GM23248 (cell line): Measurements from ENCODE around the gene ISG20L2. TPM values are rescaled to one million over a fixed set of nuclear protein-coding genes. Genes with fewer than 3 reads are reported as not detected.

ENCODE experiments used
- DNase-seq: peaks from one replicate; pipeline ENCODE4 v3.0.0-alpha.2; 2015
- H2AFZ ChIP-seq: fragments of 200-600 bp; sonication (generic); 2 replicates; pipeline ENCODE4 v1.6.1; 2016; ENCODE audit warnings: antibody characterized with exemption
- H3F3A ChIP-seq: fragments of 200-600 bp; sonication (generic); 2 replicates; pipeline ENCODE4 v1.6.1; 2016; ENCODE audit warnings: mild to moderate bottlenecking, antibody characterized with exemption, mixed run types; ENCODE audit not compliant: insufficient read depth
- H3K27ac ChIP-seq: fragments of 200-600 bp; sonication (generic); 2 replicates; pipeline ENCODE4 v1.5.1; 2016; ENCODE audit warnings: mild to moderate bottlenecking
- H3K27me3 ChIP-seq: fragments of 200-600 bp; sonication (generic); replicated peaks from 2 replicates; pipeline ENCODE4 v1.6.1; 2016; ENCODE audit warnings: mild to moderate bottlenecking; ENCODE audit not compliant: insufficient read depth
- H3K36me3 ChIP-seq: fragments of 200-600 bp; sonication (generic); 2 replicates; pipeline ENCODE4 v1.6.1; 2016; ENCODE audit warnings: low read depth, mild to moderate bottlenecking
- H3K4me1 ChIP-seq: fragments of 200-600 bp; sonication (generic); 2 replicates; pipeline ENCODE4 v1.6.1; 2016; ENCODE audit warnings: mild to moderate bottlenecking; ENCODE audit not compliant: insufficient read depth
- H3K4me2 ChIP-seq: fragments of 200-600 bp; sonication (generic); one replicate; pipeline ENCODE4 v1.6.1; 2016; ENCODE audit warnings: mild to moderate bottlenecking; ENCODE audit not compliant: unreplicated experiment
- H3K4me3 ChIP-seq: fragments of 200-600 bp; sonication (generic); 2 replicates; pipeline ENCODE4 v1.5.1; 2016; ENCODE audit warnings: mild to moderate bottlenecking
- H3K79me2 ChIP-seq: fragments of 200-600 bp; sonication (generic); 2 replicates; pipeline ENCODE4 v1.6.1; 2016; ENCODE audit warnings: mild to moderate bottlenecking; ENCODE audit not compliant: insufficient read depth
- H3K9ac ChIP-seq: fragments of 200-600 bp; sonication (generic); 2 replicates; pipeline ENCODE4 v1.6.1; 2016; ENCODE audit warnings: mild to moderate bottlenecking
- H3K9me2 ChIP-seq: fragments of 200-600 bp; sonication (generic); 2 replicates; pipeline ENCODE4 v1.6.1; 2016; ENCODE audit warnings: mixed run types, mild to moderate bottlenecking, moderate library complexity; ENCODE audit not compliant: insufficient read depth
- H3K9me3 ChIP-seq: fragments of 200-600 bp; sonication (generic); one replicate; pipeline ENCODE4 v1.6.1; 2017; ENCODE audit warnings: low read depth
- H4K20me1 ChIP-seq: fragments of 200-600 bp; sonication (generic); 2 replicates; pipeline ENCODE4 v1.6.0; 2016; ENCODE audit not compliant: insufficient read depth
- EZH2 ChIP-seq: fragments of 200-600 bp; sonication (generic); IDR thresholded peaks from 2 replicates; pipeline ENCODE4 v1.6.1; 2018; ENCODE audit warnings: antibody characterized with exemption, mild to moderate bottlenecking; ENCODE audit not compliant: insufficient read depth, poor library complexity, severe bottlenecking
- EZH2phosphoT487 ChIP-seq: fragments of 200-600 bp; sonication (generic); IDR thresholded peaks from 2 replicates; pipeline ENCODE4 v1.6.1; 2018; ENCODE audit warnings: antibody characterized with exemption, moderate library complexity, mild to moderate bottlenecking, low read depth; ENCODE audit not compliant: insufficient read depth
- WGBS, 2 experiments: methylation state at CpG; one replicate each; pipeline ENCODE4 v1.1.6; 2015 to 2017; ENCODE audit warnings: low lambda C conversion rate in 2 of 2, low coverage in 1 of 2; ENCODE audit errors: missing lambda C conversion rate in 2 of 2; 5-methylcytosine and 5-hydroxymethylcytosine counted together
- in situ Hi-C: fragments of 300-500 bp; cut with MboI; formaldehyde crosslinking; loops from 2 replicates; pipeline ENCODE4 v1.15.0; 2020
- polyA plus RNA-seq: library from polyadenylated mRNA; unstranded; fragments of >200 nt; fragmentation: Nextera tagmentation; extraction: Ambion mirVana; gene quantifications from 2 replicates; pipeline ENCODE4 v1.2.1, GENCODE V29; 2016
- total RNA-seq: library from RNA; depleted of rRNA; stranded (reverse); fragments of >200 nt; shearing (Covaris generic); gene quantifications from 2 replicates; pipeline ENCODE4 v1.2.3, GENCODE V29; 2014

The ISG20L2 gene
- total and polyA plus RNA-seq, 2 experiments from 2014 or later: 10.4 to 17.8 TPM

- H3K4me3 ChIP-seq: no peak overlapping the region
- H3K4me2 ChIP-seq: no peak overlapping the region
- H3K9me3 ChIP-seq: no peaks in the 10 kb centered on the region
- in situ Hi-C loops: no loop called here
- H3K4me1 ChIP-seq: peaks cover 45% of the 10 kb centered on the region
- peaks cover 42% of the 10 kb centered on the region for H3F3A ChIP-seq
- no peaks in the 10 kb centered on the region for H3K9me2 ChIP-seq
- no peak overlapping the region for H2AFZ ChIP-seq
- no peaks in the 10 kb centered on the region for H3K27me3 ChIP-seq
- TF ChIP-seq EZH2phosphoT487: no peak
- no peak for TF ChIP-seq EZH2
- H3K36me3 ChIP-seq: 0 out of 2 replicates have a peak, but pooled peaks cover 10% of the 10 kb centered on the region
- no peak for DNase-seq
- H3K79me2 ChIP-seq: peaks cover 91% of the 10 kb centered on the region
- 75 to 76% methylated on average over 4 to 12 of the region's 12 CpGs for WGBS, 2 experiments
- H4K20me1 ChIP-seq: no peaks in the 10 kb centered on the region
- H3K9ac ChIP-seq: no peak overlapping the region
- no peak overlapping the region for H3K27ac ChIP-seq
These were observed 15.8 kb upstream of the ISG20L2 start for GRCh38 chr1:156744344-156744743.

- no peak overlapping the region for H3K9ac ChIP-seq
- TF ChIP-seq EZH2phosphoT487 (no peak), EZH2 (no peak)
- H3F3A ChIP-seq: peaks cover 35% of the 10 kb centered on the region
- no peak overlapping the region for H2AFZ ChIP-seq
- H3K4me2 ChIP-seq: no peak overlapping the region
- no peaks in the 10 kb centered on the region for H3K9me2 ChIP-seq
- H3K79me2 ChIP-seq: peaks cover 91% of the 10 kb centered on the region
- H4K20me1 ChIP-seq: no peaks in the 10 kb centered on the region
- in situ Hi-C loops: no loop called here
- H3K27me3 ChIP-seq: no peaks in the 10 kb centered on the region
- no peak for DNase-seq
- peaks cover 42% of the 10 kb centered on the region for H3K4me1 ChIP-seq
- 0 out of 2 replicates have a peak, but pooled peaks cover 12% of the 10 kb centered on the region for H3K36me3 ChIP-seq
- 90 to 94% methylated on average over 11 to 14 of the region's 14 CpGs for WGBS, 2 experiments
- H3K27ac ChIP-seq: no peak overlapping the region
- H3K4me3 ChIP-seq: no peak overlapping the region
- H3K9me3 ChIP-seq: no peaks in the 10 kb centered on the region
These were observed 15.1 kb upstream of the ISG20L2 start for GRCh38 chr1:156743367-156744302.

- Histone ChIP-seq H4K20me1 (no peaks in the 10 kb centered on the region), H3K9me3 (no peaks in the 10 kb centered on the region), H3K9me2 (no peaks in the 10 kb centered on the region), H3K27ac (no peak overlapping the region), H3K36me3 (0 out of 2 replicates have a peak, but pooled peaks cover 15% of the 10 kb centered on the region), H3K27me3 (no peaks in the 10 kb centered on the region), H3K4me2 (no peak overlapping the region), H3K4me3 (no peak overlapping the region), H3F3A (peaks cover 27% of the 10 kb centered on the region), H3K79me2 (peaks cover 87% of the 10 kb centered on the region), H2AFZ (no peak overlapping the region), H3K9ac (no peak overlapping the region), H3K4me1 (peaks cover 34% of the 10 kb centered on the region)
- 83 to 87% methylated on average over 4 of the region's 4 CpGs for WGBS, 2 experiments
- in situ Hi-C loops: no loop called here
- TF ChIP-seq EZH2phosphoT487 (no peak), EZH2 (no peak)
- no peak for DNase-seq
These were observed 14.2 kb upstream of the ISG20L2 start for GRCh38 chr1:156742801-156743200.

GRCh38 chr1:156742017-156742416 is 13.5 kb upstream of the ISG20L2 start:
- Histone ChIP-seq H3K9me3 (no peaks in the 10 kb centered on the region), H3K4me1 (peaks cover 27% of the 10 kb centered on the region), H3K36me3 (0 out of 2 replicates have a peak, but pooled peaks cover 15% of the 10 kb centered on the region), H3K4me2 (no peak overlapping the region), H3K4me3 (no peak overlapping the region), H3K79me2 (peaks cover 80% of the 10 kb centered on the region), H3K9me2 (no peaks in the 10 kb centered on the region), H3K27ac (peak overlapping the region; percentile 62), H3K9ac (0 out of 2 replicates have a peak overlapping the region, but pooled peaks have one; percentile 40), H3F3A (peaks cover 22% of the 10 kb centered on the region), H4K20me1 (no peaks in the 10 kb centered on the region), H3K27me3 (no peaks in the 10 kb centered on the region), H2AFZ (no peak overlapping the region)
- in situ Hi-C loops: no loop called here
- WGBS, 2 experiments: 82 to 85% methylated on average over 3 of the region's 3 CpGs
- no peak for DNase-seq
- TF ChIP-seq EZH2phosphoT487: no peak
- TF ChIP-seq EZH2: no peak
